SK-N-SH (cell line): ENCODE measurements around the gene LRRN4CL. TPM values are rescaled to one million over a fixed set of nuclear protein-coding genes. Genes with fewer than 3 reads are reported as not detected.
A peak's percentile ranks its signal among the peaks of the same experiment; 100 is the strongest.
"Not testable (repeated sequence)": the region's sequence is repeated elsewhere in the genome, so short reads cannot be mapped to it uniquely, and the experiment has no call there.

Experiments used
- CTCF ChIA-PET: fragments of 300-600, 350-600 bp; formaldehyde crosslinking; extraction: SDS; loops from one replicate; lab custom pipeline; 2021; lab: Yijun Ruan, JAX
- POLR2A ChIA-PET: fragments of 350-600 bp; sonication (Branson Sonifier 250); formaldehyde crosslinking; extraction: SDS; loops from one replicate; lab custom pipeline; 2020; ENCODE audit warnings: antibody characterized with exemption, inconsistent platforms; lab: Yijun Ruan, JAX
- DNase-seq: peaks from one replicate; pipeline ENCODE4 v3.0.0; 2012
- H2AFZ ChIP-seq: fragments of 200-600 bp; sonication (generic); 2 replicates; pipeline ENCODE4 v1.8.1; 2016; ENCODE audit warnings: antibody characterized with exemption, mild to moderate bottlenecking, low read depth
- H3F3A ChIP-seq: fragments of 200-600 bp; sonication (generic); replicated peaks from 2 replicates; pipeline ENCODE3; 2016; ENCODE audit warnings: antibody characterized with exemption, mild to moderate bottlenecking; ENCODE audit not compliant: insufficient read depth
- H3K27ac ChIP-seq, 2 experiments: fragments of 200-500 bp in 1 of 2; fragments of 200-600 bp in 1 of 2; sonication (Bioruptor generic) in 1 of 2; sonication (generic), shearing (Covaris generic) in 1 of 2; 2 replicates each; pipeline versions ENCODE4 v1.5.1 to v1.6.1; 2014 to 2016; ENCODE audit warnings: low read depth in 2 of 2, inconsistent platforms in 1 of 2, low read length in 1 of 2, mild to moderate bottlenecking in 1 of 2, mixed read lengths in 1 of 2
- H3K27me3 ChIP-seq: fragments of 200-600 bp; sonication (generic), shearing (Covaris generic); 2 replicates; pipeline ENCODE4 v1.6.1; 2016; ENCODE audit warnings: mixed run types; ENCODE audit not compliant: insufficient read depth
- H3K36me3 ChIP-seq, 2 experiments: fragments of 200-500 bp in 1 of 2; fragments of 200-600 bp in 1 of 2; sonication (Bioruptor generic) in 1 of 2; sonication (generic) in 1 of 2; replicated peaks in 1 of 2; 2 replicates each; pipeline versions ENCODE3 to v1.5.1; 2014 to 2016; ENCODE audit warnings: low read length in 1 of 2, mild to moderate bottlenecking in 1 of 2; ENCODE audit not compliant: insufficient read depth in 2 of 2, control insufficient read depth in 1 of 2
- H3K4me1 ChIP-seq, 2 experiments: fragments of 200-500 bp in 1 of 2; fragments of 200-600 bp in 1 of 2; sonication (Bioruptor generic) in 1 of 2; sonication (generic), shearing (Covaris generic) in 1 of 2; 2 replicates each; pipeline versions ENCODE4 v1.5.1 to v1.6.1; 2014 to 2016; ENCODE audit warnings: low read depth in 1 of 2, low read length in 1 of 2, mixed run types in 1 of 2; ENCODE audit not compliant: insufficient read depth in 2 of 2, control insufficient read depth in 1 of 2
- H3K4me2 ChIP-seq: fragments of 200-600 bp; sonication (generic), shearing (Covaris generic); 2 replicates; pipeline ENCODE4 v1.6.1; 2017; ENCODE audit warnings: mixed run types
- H3K4me3 ChIP-seq, 2 experiments: fragments of 200-500 bp in 1 of 2; fragments of 200-600 bp in 1 of 2; sonication (Bioruptor generic) in 1 of 2; sonication (generic), shearing (Covaris generic) in 1 of 2; 2 replicates each; pipeline versions ENCODE4 v1.5.1 to v1.8.1; 2014 to 2016; ENCODE audit warnings: low read depth in 2 of 2, inconsistent platforms in 1 of 2, low read length in 1 of 2, mild to moderate bottlenecking in 1 of 2, mixed read lengths in 1 of 2, moderate library complexity in 1 of 2
- H3K79me2 ChIP-seq: fragments of 200-600 bp; sonication (generic); 2 replicates; pipeline ENCODE4 v1.8.1; 2017; ENCODE audit warnings: mild to moderate bottlenecking; ENCODE audit not compliant: insufficient read depth
- H3K9ac ChIP-seq: fragments of 200-600 bp; sonication (generic); 2 replicates; pipeline ENCODE4 v1.6.1; 2017; ENCODE audit warnings: mixed run types
- H3K9me2 ChIP-seq: fragments of 200-600 bp; sonication (generic); 2 replicates; pipeline ENCODE4 v1.6.1; 2017; ENCODE audit warnings: mixed run types
- H3K9me3 ChIP-seq: fragments of 200-600 bp; sonication (generic); 2 replicates; pipeline ENCODE4 v1.6.1; 2017; ENCODE audit warnings: mixed run types, mild to moderate bottlenecking, moderate library complexity
- H4K20me1 ChIP-seq: fragments of 200-600 bp; sonication (generic); 2 replicates; pipeline ENCODE4 v1.6.1; 2017; ENCODE audit warnings: mild to moderate bottlenecking, mixed run types; ENCODE audit not compliant: insufficient read depth
- CHD2 ChIP-seq: fragments of 150-350 bp; IDR thresholded peaks from 2 replicates; pipeline ENCODE4 v1.6.1; 2018; ENCODE audit warnings: low read length; ENCODE audit not compliant: partially characterized antibody
- ELF1 ChIP-seq: IDR thresholded peaks from 2 replicates; pipeline ENCODE4 v1.4.0; 2012
- EZH2phosphoT487 ChIP-seq: fragments of 200-600 bp; sonication (generic); IDR thresholded peaks from 2 replicates; pipeline ENCODE4 v1.6.1; 2017; ENCODE audit warnings: low read depth, mixed run types, mild to moderate bottlenecking, antibody characterized with exemption, moderate library complexity, borderline replicate concordance
- FOXJ3 ChIP-seq: sonication (generic); formaldehyde crosslinking; IDR thresholded peaks from 2 replicates; pipeline ENCODE4 v1.5.1; 2020; ENCODE audit warnings: mild to moderate bottlenecking, missing genetic modification reagents
- FOXM1 ChIP-seq: IDR thresholded peaks from 2 replicates; pipeline ENCODE4 v1.4.0; 2012; ENCODE audit warnings: low read depth, mild to moderate bottlenecking
- GABPA ChIP-seq: IDR thresholded peaks from 2 replicates; pipeline ENCODE4 v1.4.0; 2012; ENCODE audit warnings: low read depth, mild to moderate bottlenecking
- GATA2 ChIP-seq: sonication (generic); formaldehyde crosslinking; IDR thresholded peaks from 2 replicates; pipeline ENCODE4 v1.5.0; 2020; ENCODE audit warnings: mild to moderate bottlenecking, missing genetic modification reagents
- JUND ChIP-seq: IDR thresholded peaks from 2 replicates; pipeline ENCODE4 v1.4.0; 2012
- MAX ChIP-seq: IDR thresholded peaks from 2 replicates; pipeline ENCODE4 v1.4.0; 2012; ENCODE audit warnings: low read depth
- MXI1 ChIP-seq: IDR thresholded peaks from 2 replicates; pipeline ENCODE4 v1.6.1; 2012; ENCODE audit warnings: mild to moderate bottlenecking, low read depth, low read length, improper control_type of control experiment
- POLR2AphosphoS5 ChIP-seq: IDR thresholded peaks from 2 replicates; pipeline ENCODE4 v1.6.1; 2012; ENCODE audit warnings: low read depth, low read length
- SIN3A ChIP-seq: IDR thresholded peaks from 2 replicates; pipeline ENCODE4 v1.6.1; 2012; ENCODE audit warnings: low read depth, mild to moderate bottlenecking, low read length, moderate library complexity, borderline replicate concordance
- SMC3 ChIP-seq: IDR thresholded peaks from 2 replicates; pipeline ENCODE4 v1.6.1; 2012; ENCODE audit warnings: low read depth, low read length, improper control_type of control experiment
- TEAD4 ChIP-seq: IDR thresholded peaks from 2 replicates; pipeline ENCODE4 v1.4.0; 2012; ENCODE audit warnings: mild to moderate bottlenecking, borderline replicate concordance; ENCODE audit not compliant: insufficient read depth
- YY1 ChIP-seq: IDR thresholded peaks from 2 replicates; pipeline ENCODE4 v1.4.0; 2012; ENCODE audit warnings: low read depth, mild to moderate bottlenecking
- WGBS: methylation state at CpG from one replicate; pipeline ENCODE4 v1.1.6; 2017; ENCODE audit warnings: low lambda C conversion rate; 5-methylcytosine and 5-hydroxymethylcytosine counted together
- polyA plus RNA-seq, 3 experiments: library from polyadenylated mRNA; depleted of rRNA; stranded (reverse); fragments of >200 nt; gene quantifications; 2 replicates each; pipeline ENCODE4 v1.2.3, GENCODE V29; 2012
- TF ChIP-seq, protein P1 (sequence below): IDR thresholded peaks from 2 replicates; pipeline ENCODE4 v1.4.0; 2012; ENCODE audit warnings: low read depth, borderline replicate concordance

Gene LRRN4CL
- polyA plus RNA-seq, 1 of the 3 experiments (the other 2 are of a cell fraction) = 0.08 TPM

- H3K4me2 ChIP-seq = peak overlapping the region; percentile 73
These were observed 16.1 kb upstream of the LRRN4CL start for GRCh38 chr11:62705413-62705812.

GRCh38 chr11:62703921-62704320 lies 14.6 kb upstream of the LRRN4CL start:
- ChIA-PET CTCF (interaction anchor here (1.1 to 6.6 kb wide), 2 partner anchors 9 to 23 kb away, joined by 3 to 48 read pairs; no protein-coding TSS in a partner anchor), POLR2A (interaction anchor here (0.7 kb wide), 1 partner anchor 834 kb away, joined by 4 read pairs; no protein-coding TSS in a partner anchor)
- H3K4me3 ChIP-seq, H3K9me3 ChIP-seq, H3K27ac ChIP-seq, H2AFZ ChIP-seq, H3K27me3 ChIP-seq, H4K20me1 ChIP-seq, H3K9ac ChIP-seq, DNase-seq, H3K4me2 ChIP-seq, H3K9me2 ChIP-seq: not testable (repeated sequence)
- 100% methylated on average over 4 of the region's 4 CpGs for WGBS
- Histone ChIP-seq H3K36me3 (peaks cover 9 to 17% of the 10 kb centered on the region in 2 experiments), H3K79me2 (peaks cover 12% of the 10 kb centered on the region; the same call in 1 of the 2 replicates), H3K4me1 (peaks cover 13 to 35% of the 10 kb centered on the region in 2 experiments; a peak in 2 of 4 replicates), H3F3A (peaks cover 13% of the 10 kb centered on the region)

More at GRCh38 chr11:62705413-62705812, 16.1 kb upstream of the LRRN4CL start:
- H3K4me1 ChIP-seq = peaks cover 22 to 45% of the 10 kb centered on the region in 2 experiments; a peak in 3 of 4 replicates
- WGBS = 25% methylated on average over 7 of the region's 7 CpGs
- H3F3A ChIP-seq = peaks cover 22% of the 10 kb centered on the region
- no peaks in the 10 kb centered on the region for H4K20me1 ChIP-seq
- ChIA-PET CTCF (interaction anchor here (1.1 to 6.6 kb wide), 5 partner anchors 11 to 81 kb away, joined by 4 to 48 read pairs (median 6); partner anchors contain the start of genes HNRNPUL2 and TMEM179B), POLR2A (interaction anchor here (0.8 to 3.3 kb wide), 9 partner anchors 10 to 132 kb away, joined by 3 to 26 read pairs (median 5); partner anchors contain the start of genes C11orf98, CSKMT, EEF1G and HNRNPUL2)
- H3K9me2 ChIP-seq = no peaks in the 10 kb centered on the region
- peaks cover 12% of the 10 kb centered on the region; the same call in 1 of the 2 replicates for H3K79me2 ChIP-seq
- no peaks in the 10 kb centered on the region for H3K27me3 ChIP-seq
- H3K9ac ChIP-seq = peak overlapping the region; percentile 80
- TF ChIP-seq MXI1 (no peak), JUND (no peak), SIN3A (no peak), FOXM1 (no peak), FOXJ3 (CRISPR knock-in tag) (no peak)
- peak overlapping the region; percentile 67 to 70 for H3K4me3 ChIP-seq
- H3K36me3 ChIP-seq = peaks cover 16 to 19% of the 10 kb centered on the region in 2 experiments
- peak overlapping the region; percentile 84 to 93 for H3K27ac ChIP-seq
- H3K9me3 ChIP-seq = no peaks in the 10 kb centered on the region
- H2AFZ ChIP-seq = peak overlapping the region; percentile 50; the same call in 1 of the 2 replicates
- peak; percentile 65 for DNase-seq

DNA sequence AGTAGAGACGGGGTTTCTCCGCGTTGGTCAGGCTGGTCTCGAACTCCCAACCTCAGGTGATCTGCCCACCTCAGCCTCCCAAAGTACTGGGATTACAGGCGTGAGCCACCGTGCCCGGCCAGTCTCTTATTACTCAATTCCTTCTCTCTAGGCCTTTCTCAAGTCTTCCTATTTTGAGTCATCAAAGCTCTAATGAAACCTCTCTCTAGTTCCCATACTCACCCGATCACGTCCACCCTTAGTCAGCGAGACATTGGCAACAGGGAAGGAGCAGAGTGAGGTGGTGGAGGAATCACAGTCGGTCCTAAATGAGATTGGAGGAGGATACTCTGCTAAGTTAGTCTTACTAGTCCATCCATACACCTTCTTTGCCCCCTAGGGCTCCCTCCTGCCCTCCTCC lies 12.9 kb upstream of the LRRN4CL start:
- peaks cover 9 to 17% of the 10 kb centered on the region in 2 experiments for H3K36me3 ChIP-seq
- H3K27me3 ChIP-seq = no peaks in the 10 kb centered on the region
- no peak overlapping the region for H3K27ac ChIP-seq
- H3K79me2 ChIP-seq = peaks cover 12% of the 10 kb centered on the region; the same call in 1 of the 2 replicates
- H3K4me1 ChIP-seq = peaks cover 7 to 18% of the 10 kb centered on the region in 2 experiments; a peak in 2 of 4 replicates
- no peaks in the 10 kb centered on the region for H3K9me3 ChIP-seq
- ChIA-PET CTCF (interaction anchor here (0.5 to 1.6 kb wide), 3 partner anchors 21 to 141 kb away, joined by 3 to 4 read pairs (median 4); no protein-coding TSS in a partner anchor), POLR2A (interaction anchor here (1.5 kb wide), 1 partner anchor 37 kb away, joined by 6 read pairs; the partner anchor contains the start of genes C11orf98 and CSKMT)
- TF ChIP-seq ELF1 (no peak), EZH2phosphoT487 (no peak), SMC3 (no peak), MAX (no peak), MXI1 (no peak), POLR2AphosphoS5 (no peak), GABPA (no peak), CHD2 (no peak), YY1 (no peak), TEAD4 (no peak), GATA2 (no peak)
- TF ChIP-seq, protein P1, sequence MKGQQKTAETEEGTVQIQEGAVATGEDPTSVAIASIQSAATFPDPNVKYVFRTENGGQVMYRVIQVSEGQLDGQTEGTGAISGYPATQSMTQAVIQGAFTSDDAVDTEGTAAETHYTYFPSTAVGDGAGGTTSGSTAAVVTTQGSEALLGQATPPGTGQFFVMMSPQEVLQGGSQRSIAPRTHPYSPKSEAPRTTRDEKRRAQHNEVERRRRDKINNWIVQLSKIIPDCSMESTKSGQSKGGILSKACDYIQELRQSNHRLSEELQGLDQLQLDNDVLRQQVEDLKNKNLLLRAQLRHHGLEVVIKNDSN = no peak
- H3K4me2 ChIP-seq = no peak overlapping the region
- no peak for DNase-seq
- H3K4me3 ChIP-seq = no peak overlapping the region
- H4K20me1 ChIP-seq = no peaks in the 10 kb centered on the region
- H2AFZ ChIP-seq = no peak overlapping the region
- H3K9ac ChIP-seq = no peak overlapping the region
- H3F3A ChIP-seq = peaks cover 13% of the 10 kb centered on the region
- H3K9me2 ChIP-seq = no peaks in the 10 kb centered on the region
- 94% methylated on average over 11 of the region's 11 CpGs for WGBS
